ENCODE results near the gene JRKL. TPM values are rescaled to one million over a fixed set of nuclear protein-coding genes. Genes with fewer than 3 reads are reported as not detected.

JRKL gene
- 6.2 and 7.2 TPM in 2 replicates for total RNA-seq

DNA sequence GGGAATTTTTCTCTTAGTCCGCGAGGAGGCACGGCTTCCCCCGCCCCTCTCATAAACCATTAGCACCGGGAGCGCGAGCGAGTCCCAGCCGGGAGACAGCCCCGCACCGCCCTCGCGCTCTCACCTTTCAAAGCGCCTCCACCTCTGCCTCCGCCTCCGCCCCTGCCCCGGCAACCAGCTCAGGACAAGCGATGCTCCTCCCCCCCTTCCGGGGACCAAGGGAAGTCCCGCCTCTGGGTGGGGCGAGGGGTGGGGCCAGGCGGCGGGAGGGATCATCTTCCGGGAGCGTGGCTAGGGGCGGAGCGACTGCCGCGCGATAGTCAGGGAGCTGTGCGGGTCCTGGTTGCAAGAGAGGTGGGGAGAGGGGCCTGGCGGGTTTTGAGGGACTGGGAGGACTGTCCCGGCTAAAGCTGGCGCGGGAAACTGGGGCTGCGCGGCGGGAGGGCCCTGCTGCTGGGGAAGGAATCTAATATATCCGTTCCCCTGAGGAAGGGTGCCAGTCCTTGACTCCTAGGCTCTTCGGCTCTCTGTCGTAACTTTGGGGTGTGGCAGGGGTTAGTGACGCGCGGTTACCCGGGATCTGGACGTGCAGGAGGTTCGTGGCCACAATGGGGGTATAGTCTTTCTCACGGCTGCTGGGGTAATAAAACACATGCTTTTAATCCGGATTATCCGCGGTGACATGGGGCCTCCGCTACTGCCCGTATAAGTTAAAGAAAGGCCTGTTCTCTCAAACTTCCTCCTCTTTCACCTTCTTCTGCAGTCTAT lies at the start of gene JRKL, which contains the start of gene CCDC82:
Gene JRKL (plus strand): TSS at position 294 of the 768 bp plus-strand sequence. CDS start 637 bp downstream, outside the sequence.
Gene CCDC82 (minus strand): TSS at position 193 of the 768 bp plus-strand sequence. CDS start 5,165 bp downstream, outside the sequence.

DNA sequence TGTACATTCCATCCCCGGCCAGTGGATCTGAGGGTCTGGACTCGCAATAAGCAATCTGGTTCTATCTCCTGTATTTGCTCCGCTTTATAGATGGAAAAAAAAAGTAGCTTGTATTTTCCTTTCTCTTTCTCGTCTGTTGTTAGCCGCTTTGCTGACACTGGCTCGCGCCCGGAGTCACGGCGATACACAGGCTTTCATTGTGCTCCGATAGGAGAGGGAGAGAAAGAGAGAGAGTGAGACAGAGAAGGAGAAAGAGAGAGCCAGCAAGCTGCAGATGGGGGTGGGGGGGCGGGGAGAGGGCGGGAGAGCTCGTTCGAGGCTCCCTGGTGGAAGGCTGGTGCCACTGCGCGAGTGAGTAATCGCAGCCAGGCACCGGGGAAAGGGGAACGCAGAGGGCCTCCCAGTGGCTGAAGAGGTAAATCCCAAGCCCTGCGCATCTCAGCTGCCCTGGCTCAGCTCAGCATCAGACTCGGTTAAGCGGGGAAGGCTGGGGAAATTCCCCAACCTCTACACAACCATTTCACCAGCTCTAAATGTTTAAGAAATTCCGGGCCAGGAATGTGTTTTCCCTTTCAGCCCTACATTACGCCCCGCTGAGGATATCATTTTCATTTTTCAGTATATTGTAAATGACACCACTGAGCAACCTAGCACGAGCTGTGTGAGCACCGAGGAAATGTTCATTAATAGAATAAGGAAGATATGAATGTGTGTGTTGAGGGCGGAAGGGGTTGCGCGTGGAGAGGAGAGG lies 46.7 kb upstream of the JRKL start, which contains the start of gene MAML2:
Gene MAML2 (minus strand): TSS at position 235 of the 751 bp plus-strand sequence. CDS start 1,300 bp downstream, outside the sequence.

Other genes starting within 250 kb of the JRKL start
- 1.1 and 2.2 TPM in 2 replicates for gene MAML2, start 46.8 kb upstream of the JRKL start, total RNA-seq
- 4.7 and 6.5 TPM in 2 replicates for gene CCDC82, start 101 bp upstream of the JRKL start, total RNA-seq

Data from tracheal epithelial cell (primary cell).